Measurements from ENCODE around the gene DNMT3A. TPM values are rescaled to one million over a fixed set of nuclear protein-coding genes. Genes with fewer than 3 reads are reported as not detected.

The DNMT3A gene
- total and polyA plus RNA-seq, 12 donors = 10.6 to 53.4 (median 25.0) TPM

DNA sequence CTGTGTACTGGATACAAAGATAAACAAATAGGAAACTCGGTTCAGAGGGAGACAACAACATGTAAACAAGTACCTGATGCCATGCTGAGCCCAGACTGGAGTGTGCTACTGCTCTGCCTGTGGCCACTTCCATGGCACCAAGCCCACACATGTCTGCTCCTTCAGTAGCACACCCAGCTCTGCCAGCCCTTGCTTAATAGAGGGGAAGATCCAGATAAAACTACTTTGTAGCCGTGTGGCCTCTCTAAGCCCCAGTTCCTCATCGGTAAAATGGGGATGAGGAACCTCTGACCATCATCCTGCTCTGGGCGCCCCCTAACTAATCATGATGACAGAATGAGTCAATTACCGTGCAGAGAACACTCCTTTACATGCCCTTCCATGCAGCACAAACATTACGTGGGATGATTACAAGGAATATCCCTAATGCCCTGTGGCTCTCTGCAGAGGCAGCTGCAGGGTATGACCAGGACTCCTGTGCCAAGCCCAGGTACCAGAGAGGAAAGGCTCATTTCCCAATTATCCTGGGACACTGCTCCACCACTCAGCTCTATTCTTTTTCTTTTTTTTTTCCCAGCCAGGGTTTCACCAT, 34.9 kb downstream of the DNMT3A start:
- Histone ChIP-seq H3K27ac (no peak overlapping the region), H3K36me3 (replicated peaks in 1 of 2) (peaks cover 0 to 15% of the 10 kb centered on the region in 2 donors), H3K4me3 (no peak overlapping the region), H3K27me3 (no peaks in the 10 kb centered on the region), H3K9me3 (replicated peaks in 1 of 3) (no peaks in the 10 kb centered on the region), H3K4me1 (replicated peaks in 1 of 2) (peaks cover 26 to 66% of the 10 kb centered on the region in 2 donors)
- DNase-seq = peak in 6 of 7 donors; percentile 69 to 84 (median 78)
- 41 to 60% (median 56%) methylated on average over 6 of the region's 6 CpGs for WGBS, 4 donors
- intact Hi-C loops (cut with DNase I) = no loop called here
- TF ChIP-seq, protein P1, sequence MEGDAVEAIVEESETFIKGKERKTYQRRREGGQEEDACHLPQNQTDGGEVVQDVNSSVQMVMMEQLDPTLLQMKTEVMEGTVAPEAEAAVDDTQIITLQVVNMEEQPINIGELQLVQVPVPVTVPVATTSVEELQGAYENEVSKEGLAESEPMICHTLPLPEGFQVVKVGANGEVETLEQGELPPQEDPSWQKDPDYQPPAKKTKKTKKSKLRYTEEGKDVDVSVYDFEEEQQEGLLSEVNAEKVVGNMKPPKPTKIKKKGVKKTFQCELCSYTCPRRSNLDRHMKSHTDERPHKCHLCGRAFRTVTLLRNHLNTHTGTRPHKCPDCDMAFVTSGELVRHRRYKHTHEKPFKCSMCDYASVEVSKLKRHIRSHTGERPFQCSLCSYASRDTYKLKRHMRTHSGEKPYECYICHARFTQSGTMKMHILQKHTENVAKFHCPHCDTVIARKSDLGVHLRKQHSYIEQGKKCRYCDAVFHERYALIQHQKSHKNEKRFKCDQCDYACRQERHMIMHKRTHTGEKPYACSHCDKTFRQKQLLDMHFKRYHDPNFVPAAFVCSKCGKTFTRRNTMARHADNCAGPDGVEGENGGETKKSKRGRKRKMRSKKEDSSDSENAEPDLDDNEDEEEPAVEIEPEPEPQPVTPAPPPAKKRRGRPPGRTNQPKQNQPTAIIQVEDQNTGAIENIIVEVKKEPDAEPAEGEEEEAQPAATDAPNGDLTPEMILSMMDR (IDR thresholded peaks at IDR 0.05) = no peak
- no peak for TF ChIP-seq POLR2A (IDR thresholded peaks at IDR 0.05)

GRCh38 chr2:25305775-25306174, 36.0 kb downstream of the DNMT3A start:
- WGBS, 4 donors = 20 to 61% (median 53%) methylated on average over 2 to 10 of the region's 10 CpGs
- intact Hi-C loops (cut with DNase I) = no loop called here
- H3K9me3 ChIP-seq (replicated peaks in 1 of 3) = no peaks in the 10 kb centered on the region
- peaks cover 16 to 63% of the 10 kb centered on the region in 2 donors for H3K4me1 ChIP-seq (replicated peaks in 1 of 2)
- peaks cover 0 to 15% of the 10 kb centered on the region in 2 donors for H3K36me3 ChIP-seq (replicated peaks in 1 of 2)
- H3K4me3 ChIP-seq = no peak overlapping the region
- H3K27me3 ChIP-seq = no peaks in the 10 kb centered on the region
- TF ChIP-seq, protein P1 (IDR thresholded peaks at IDR 0.05) = no peak
- no peak for TF ChIP-seq POLR2A (IDR thresholded peaks at IDR 0.05)
- H3K27ac ChIP-seq = peak overlapping the region in 1 of 5 donors; percentile 7
- peak in 1 of 7 donors; percentile 49 for DNase-seq

DNA sequence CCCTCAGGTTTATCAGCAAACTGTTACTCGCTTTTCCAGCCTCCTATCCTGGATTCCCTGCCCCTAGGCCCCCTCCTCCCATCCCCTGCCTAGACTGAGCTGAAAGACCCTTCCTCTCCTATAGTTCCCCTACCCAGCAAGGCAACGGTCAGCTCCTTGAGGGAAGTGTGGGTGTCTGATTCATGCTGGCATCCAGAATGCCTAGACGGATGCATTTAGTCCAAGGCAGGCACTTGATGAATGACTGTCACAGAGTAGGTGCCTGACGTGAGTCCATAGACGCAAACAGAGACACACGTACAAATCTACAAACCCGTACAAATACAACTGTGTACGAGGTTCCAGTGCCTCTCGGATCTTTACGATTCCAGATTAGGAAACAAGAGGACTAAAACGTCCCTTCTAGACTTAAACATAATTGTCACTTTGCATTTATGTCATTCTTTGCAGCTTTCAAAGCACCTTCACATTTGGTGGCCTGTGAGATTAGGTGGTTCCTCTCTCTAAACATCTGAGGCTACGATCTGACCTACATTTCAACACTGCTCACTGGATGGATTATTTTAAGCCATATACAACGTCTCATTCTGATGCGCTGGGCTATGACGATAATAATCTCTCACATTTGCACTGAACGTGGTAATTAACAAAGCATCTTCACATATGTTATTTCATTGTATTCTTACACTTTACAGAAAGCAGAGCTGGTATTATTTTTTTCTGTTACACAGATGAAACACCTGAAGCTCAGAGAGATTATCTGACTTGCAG, 36.7 kb downstream of the DNMT3A start:
- WGBS, 4 donors = 70 to 79% (median 73%) methylated on average over 16 of the region's 16 CpGs
- Histone ChIP-seq H3K4me1 (replicated peaks in 1 of 2) (peaks cover 16 to 58% of the 10 kb centered on the region in 2 donors), H3K9me3 (replicated peaks in 1 of 3) (no peaks in the 10 kb centered on the region), H3K27ac (no peak overlapping the region), H3K4me3 (no peak overlapping the region), H3K36me3 (replicated peaks in 1 of 2) (peaks cover 0 to 18% of the 10 kb centered on the region in 2 donors), H3K27me3 (no peaks in the 10 kb centered on the region)
- DNase-seq = no peak
- TF ChIP-seq, protein P1 (IDR thresholded peaks at IDR 0.05) = no peak
- no peak for TF ChIP-seq POLR2A (IDR thresholded peaks at IDR 0.05)
- intact Hi-C loops (cut with DNase I) = no loop called here

DNA sequence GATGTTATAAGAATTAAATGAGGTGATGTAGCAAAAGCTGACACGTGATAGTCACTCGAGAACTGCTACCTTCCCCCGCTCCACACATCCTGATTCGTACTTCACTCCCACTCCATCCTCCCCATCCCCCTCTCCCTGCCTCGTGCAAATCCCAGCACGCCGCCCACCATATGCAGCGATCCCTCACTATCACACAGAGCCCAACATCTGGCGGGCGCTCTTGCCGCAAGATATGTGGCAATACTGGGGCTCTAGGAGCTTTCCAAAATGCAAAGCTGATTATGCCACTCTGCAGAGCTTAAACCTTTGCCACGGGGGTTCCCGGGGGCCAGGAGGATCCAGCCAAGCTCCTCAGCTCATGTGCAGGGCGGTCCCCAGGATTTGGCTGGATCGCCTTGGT, 37.4 kb downstream of the DNMT3A start:
- peaks cover 0 to 25% of the 10 kb centered on the region in 2 donors for H3K36me3 ChIP-seq (replicated peaks in 1 of 2)
- H3K4me1 ChIP-seq (replicated peaks in 1 of 2) = peaks cover 16 to 58% of the 10 kb centered on the region in 2 donors
- no peaks in the 10 kb centered on the region for H3K9me3 ChIP-seq (replicated peaks in 1 of 3)
- no peak for DNase-seq
- 78 to 84% (median 83%) methylated on average over 13 to 15 of the region's 15 CpGs for WGBS, 4 donors
- no peaks in the 10 kb centered on the region for H3K27me3 ChIP-seq
- no peak for TF ChIP-seq POLR2A (IDR thresholded peaks at IDR 0.05)
- TF ChIP-seq, protein P1 (IDR thresholded peaks at IDR 0.05) = no peak
- intact Hi-C loops (cut with DNase I) = no loop called here
- H3K27ac ChIP-seq = no peak overlapping the region
- no peak overlapping the region for H3K4me3 ChIP-seq
